ENCODE measurements around the gene PRKAR1B.

Gene PRKAR1B

DNA sequence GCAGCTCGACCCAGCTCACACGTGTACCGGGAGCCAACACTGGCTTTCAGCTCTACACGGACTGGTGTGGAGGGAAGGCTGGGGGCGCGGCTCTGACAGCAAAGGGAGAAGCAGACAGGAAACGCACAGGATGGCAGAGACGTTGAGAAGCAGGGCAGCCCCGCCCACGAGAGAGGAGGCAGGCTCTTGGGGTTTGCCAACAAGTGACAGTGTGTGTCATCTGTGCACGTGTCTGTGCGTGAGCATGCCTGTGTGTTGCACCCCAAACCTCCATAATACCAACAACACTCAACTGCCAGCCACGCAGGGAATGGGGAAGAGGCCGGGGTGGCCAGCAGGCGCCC is 143.0 kb downstream of the PRKAR1B start:
- no peak for DNase-seq

DNA sequence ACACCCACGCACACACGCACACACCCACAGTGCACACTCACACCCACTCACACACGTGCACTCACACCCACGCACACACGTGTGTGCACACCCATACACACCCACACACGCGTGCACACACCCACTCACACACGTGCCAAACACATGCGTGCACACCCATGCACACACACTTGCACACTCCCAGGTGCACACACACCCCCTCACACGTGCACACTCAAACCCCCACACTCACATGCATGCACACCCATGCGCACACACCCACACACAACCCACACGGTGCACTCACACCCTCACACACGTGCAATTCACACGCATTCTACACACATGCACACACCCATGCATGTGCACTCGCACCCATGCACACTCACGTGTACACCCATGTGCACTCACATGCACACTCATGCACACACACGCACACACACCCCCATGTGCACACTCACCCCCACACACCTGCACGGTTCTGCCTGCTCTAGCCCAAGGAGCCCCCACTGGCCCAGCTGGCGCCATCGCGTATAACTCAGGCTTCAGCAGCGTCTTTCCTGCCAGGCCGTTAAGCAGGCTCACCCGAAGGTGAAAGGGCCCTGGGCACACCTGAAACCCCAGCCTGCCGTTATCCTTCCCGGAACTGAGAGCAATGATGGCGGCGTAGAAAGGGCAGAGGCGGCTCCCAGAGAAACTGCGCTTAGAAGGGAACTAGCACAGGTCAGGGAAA is 143.5 kb downstream of the PRKAR1B start:
- no peak for DNase-seq

GRCh38 chr7:582931-583330 is 144.2 kb downstream of the PRKAR1B start:
- no peak for DNase-seq

- no peak for DNase-seq
Observed at GRCh38 chr7:582081-582835, 144.8 kb downstream of the PRKAR1B start.

- DNase-seq: no peak
Observed at GRCh38 chr7:578386-578785, 148.7 kb downstream of the PRKAR1B start.

- DNase-seq: no peak
Observed at GRCh38 chr7:577741-578370, 149.2 kb downstream of the PRKAR1B start.

DNA sequence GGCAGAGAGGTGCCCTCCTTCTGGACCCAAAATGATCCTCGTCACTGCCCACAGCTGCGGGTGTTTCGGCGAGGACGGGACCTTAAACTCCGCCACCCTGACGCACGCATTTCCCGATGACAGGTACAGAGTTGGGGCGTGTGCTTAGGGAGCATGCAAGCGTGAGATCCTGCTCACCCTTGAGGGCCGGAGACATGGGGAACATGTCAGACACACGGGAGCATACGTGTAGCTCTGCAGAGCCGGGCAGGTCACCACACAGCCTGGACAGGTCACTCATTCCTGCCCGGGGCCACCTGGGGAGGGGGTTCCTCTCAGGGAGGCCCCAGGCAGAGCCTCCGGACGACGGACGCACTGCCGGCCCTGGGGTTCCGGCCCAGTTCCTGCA is 149.8 kb downstream of the PRKAR1B start:
- no peak for DNase-seq

DNA sequence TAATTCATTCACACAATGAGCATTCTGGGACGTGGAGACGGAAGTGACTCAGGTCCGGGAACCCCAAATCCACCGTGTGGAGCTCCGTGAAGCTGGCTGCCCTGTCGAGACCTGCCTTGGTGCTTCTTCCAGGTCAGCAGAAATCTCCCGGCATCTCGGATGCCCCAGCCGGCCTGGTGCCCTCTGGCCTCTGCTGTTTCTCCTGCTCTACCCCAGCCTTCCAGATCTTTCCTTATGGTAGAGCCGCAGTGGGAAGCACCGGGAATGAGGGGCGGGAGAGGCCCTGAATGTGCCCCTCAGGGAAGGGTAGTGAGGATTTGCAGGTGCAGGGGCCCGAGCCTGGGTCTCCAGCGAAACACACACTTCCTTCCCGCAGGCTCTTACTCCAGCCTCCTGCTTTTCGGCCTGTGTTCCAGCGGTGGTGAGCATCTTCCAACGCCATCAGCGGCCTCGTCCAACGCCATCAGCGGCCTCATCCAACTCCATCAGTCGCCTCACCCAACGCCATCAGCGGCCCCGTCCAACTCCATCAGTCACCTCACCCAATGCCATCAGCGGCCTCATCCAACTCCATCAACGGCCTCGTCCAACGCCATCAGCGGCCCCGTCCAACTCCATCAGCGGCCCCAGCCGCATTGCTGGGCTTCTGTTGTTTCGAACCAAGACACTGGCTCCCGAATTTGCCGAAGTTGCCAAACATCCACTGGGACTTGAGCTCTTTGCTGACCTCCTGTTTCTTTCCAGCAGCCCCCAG is 150.4 kb downstream of the PRKAR1B start:
- DNase-seq: no peak

- DNase-seq: no peak
Observed at GRCh38 chr7:575425-576366, 151.4 kb downstream of the PRKAR1B start.

GRCh38 chr7:574661-575395 is 152.3 kb downstream of the PRKAR1B start:
- DNase-seq: no peak

GRCh38 chr7:573933-574381 is 153.1 kb downstream of the PRKAR1B start:
- no peak for DNase-seq

DNA sequence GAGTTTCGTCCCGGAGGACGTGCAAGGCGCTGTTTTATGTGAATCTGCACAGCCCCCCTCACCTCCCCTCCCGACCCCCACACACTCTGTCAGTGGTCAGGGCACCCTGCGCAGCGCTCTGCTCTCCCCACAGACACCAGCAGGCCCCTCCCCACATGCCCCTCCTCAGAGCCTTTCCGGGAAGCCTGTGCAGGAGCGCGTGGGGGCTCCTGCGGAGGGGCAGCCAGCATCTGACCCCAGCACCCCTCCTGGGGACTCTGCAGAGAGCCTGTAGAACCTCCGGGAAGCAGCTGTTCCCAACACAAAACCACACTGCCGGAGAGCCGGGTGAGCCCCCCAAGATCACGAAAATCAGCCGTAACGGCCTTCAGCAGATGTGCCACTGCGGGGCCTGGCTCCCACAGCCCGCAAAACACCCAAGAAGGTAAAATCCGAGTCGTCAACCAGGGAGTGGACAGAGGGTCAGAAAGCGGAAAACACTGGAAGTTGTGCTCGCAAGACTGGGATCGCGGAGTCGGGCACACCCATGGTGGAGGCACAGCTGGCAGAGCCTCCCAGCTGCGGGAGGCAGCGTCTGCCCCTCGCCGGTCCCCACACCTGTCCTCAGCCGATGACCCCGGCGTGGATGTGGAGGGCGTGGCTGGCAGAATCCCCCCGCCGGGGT is 153.7 kb downstream of the PRKAR1B start:
- no peak for DNase-seq

GRCh38 chr7:572416-573268 is 154.4 kb downstream of the PRKAR1B start:
- no peak for DNase-seq

DNA sequence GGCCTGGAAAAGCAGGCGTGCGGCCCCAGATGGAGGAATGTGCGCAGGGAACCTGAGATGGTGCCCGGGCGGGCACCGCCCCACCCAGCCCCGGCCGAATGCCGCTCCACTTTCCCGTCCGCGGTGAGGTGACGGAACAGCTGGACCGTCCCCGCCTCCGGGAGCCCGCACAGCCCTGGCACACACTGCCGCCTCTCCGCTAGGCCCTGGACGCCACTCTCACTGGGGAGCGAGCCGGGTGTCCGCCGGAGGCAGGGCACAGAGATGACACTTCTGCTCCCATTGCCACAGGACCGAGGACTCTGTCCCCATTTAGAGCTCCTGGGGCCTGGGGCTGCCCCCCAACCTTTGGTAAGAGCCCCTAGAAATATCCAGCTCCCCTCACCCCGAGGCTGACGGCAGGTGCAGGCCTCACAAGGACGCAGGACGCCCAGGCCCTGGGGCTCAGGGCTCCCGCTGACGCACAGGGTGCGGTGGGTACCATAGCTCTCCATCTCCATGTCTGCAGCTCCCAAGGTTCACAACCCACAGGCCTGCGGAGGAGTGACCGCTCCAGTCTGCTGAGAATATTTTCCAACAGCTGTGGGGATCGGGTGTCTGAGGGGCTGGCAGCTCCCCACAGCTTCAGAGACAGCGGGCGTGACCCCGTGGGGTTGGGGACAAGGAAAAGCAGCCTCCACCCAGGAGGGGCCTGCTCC is 155.2 kb downstream of the PRKAR1B start:
- DNase-seq: no peak

DNA sequence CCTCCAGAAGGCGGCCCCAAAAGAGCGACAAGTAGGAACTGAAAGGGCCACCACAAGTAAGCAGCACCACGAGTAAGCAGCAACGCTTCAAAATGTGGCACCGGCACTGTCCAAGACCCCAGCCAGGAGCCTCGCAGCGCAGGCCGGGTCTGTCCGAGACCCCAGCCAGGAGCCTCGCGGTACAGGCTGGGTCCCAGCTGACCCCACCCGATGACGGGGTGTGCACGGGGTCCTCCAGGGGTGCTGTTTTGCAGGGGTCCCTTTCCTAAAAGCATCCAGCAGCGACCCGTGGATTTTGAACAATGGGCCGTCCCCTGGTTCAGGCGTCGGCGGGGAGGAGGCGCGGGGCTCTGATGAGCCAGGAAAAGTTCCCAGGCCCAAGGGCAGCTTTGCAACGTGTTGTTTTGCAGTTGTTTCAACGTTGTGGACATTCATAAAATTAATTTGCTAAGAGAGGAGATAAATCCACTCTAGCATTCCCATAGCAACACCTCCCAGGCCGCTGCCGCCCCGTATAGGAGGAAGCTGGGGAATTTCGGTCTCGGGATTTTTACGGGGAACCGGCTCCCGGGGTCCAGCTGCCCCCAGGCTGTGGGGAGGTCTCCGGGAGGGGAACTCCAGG is 155.9 kb downstream of the PRKAR1B start:
- no peak for DNase-seq

DNA sequence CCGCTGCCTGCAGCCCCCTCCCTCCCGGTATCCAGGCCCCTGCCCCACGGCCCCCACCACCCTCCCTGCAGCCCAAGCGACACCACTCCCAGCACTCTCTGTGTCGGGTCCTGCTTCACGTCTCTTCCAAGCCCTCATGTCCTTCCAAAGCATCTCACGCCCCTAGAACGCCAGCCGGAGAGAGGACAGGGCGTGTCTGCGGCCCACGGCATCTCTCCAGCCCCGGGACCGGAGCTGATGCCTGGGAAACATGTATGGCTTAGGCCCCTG is 156.3 kb downstream of the PRKAR1B start:
- no peak for DNase-seq

GRCh38 chr7:569996-570800 is 156.9 kb downstream of the PRKAR1B start:
- DNase-seq: no peak
